GM11168 (cell line): ENCODE measurements around the gene ALPI.
"Not testable (repeated sequence)": the region's sequence is repeated elsewhere in the genome, so short reads cannot be mapped to it uniquely, and the experiment has no call there.

ENCODE experiments used
- in situ Hi-C: fragments of 300-500 bp; cut with MboI; formaldehyde crosslinking; loops from one replicate; pipeline ENCODE4 v1.12.0; 2022; ENCODE audit warnings: low sequenced_read_pairs; ENCODE audit not compliant: unreplicated experiment

The ALPI gene

GRCh38 chr2:232455426-232456255 lies at the start of gene ALPI:
TSS of gene ALPI (plus strand) at chr2:232456153. CDS start at chr2:232456200, 47 bp downstream.
- in situ Hi-C loops = no loop called here

GRCh38 chr2:232406556-232407310 lies 49.2 kb upstream of the ALPI start, which contains the start of gene ALPG:
TSS of gene ALPG (plus strand) at chr2:232406844. CDS start at chr2:232406895, 51 bp downstream.
- in situ Hi-C loops = no loop called here

- in situ Hi-C loops = not testable (repeated sequence)
Measured at GRCh38 chr2:232407428-232408150, 48.4 kb upstream of the ALPI start.

- in situ Hi-C loops = not testable (repeated sequence)
Measured at GRCh38 chr2:232408269-232408668, 47.7 kb upstream of the ALPI start.

- in situ Hi-C loops = not testable (repeated sequence)
Measured at GRCh38 chr2:232409617-232410016, 46.3 kb upstream of the ALPI start.

- in situ Hi-C loops = no loop called here
Measured at GRCh38 chr2:232410238-232410900, 45.6 kb upstream of the ALPI start.

- in situ Hi-C loops = no loop called here
Measured at GRCh38 chr2:232411901-232412629, 43.9 kb upstream of the ALPI start.

- in situ Hi-C loops = no loop called here
Measured at GRCh38 chr2:232412986-232413385, 43.0 kb upstream of the ALPI start.

GRCh38 chr2:232415138-232415690 lies 40.7 kb upstream of the ALPI start:
- in situ Hi-C loops = no loop called here

- in situ Hi-C loops = no loop called here
Measured at GRCh38 chr2:232415736-232416520, 40.0 kb upstream of the ALPI start.

- in situ Hi-C loops = no loop called here
Measured at GRCh38 chr2:232416521-232417470, 39.2 kb upstream of the ALPI start.

- in situ Hi-C loops = no loop called here
Measured at GRCh38 chr2:232417489-232417888, 38.5 kb upstream of the ALPI start.

- in situ Hi-C loops = no loop called here
Measured at GRCh38 chr2:232418056-232418455, 37.9 kb upstream of the ALPI start.

GRCh38 chr2:232418466-232419244 lies 37.3 kb upstream of the ALPI start:
- in situ Hi-C loops = no loop called here

GRCh38 chr2:232419245-232420072 lies 36.5 kb upstream of the ALPI start:
- in situ Hi-C loops = no loop called here

- in situ Hi-C loops = no loop called here
Measured at GRCh38 chr2:232420073-232420454, 35.9 kb upstream of the ALPI start.
